ENCODE data around the gene CCL1.

CCL1 gene

DNA sequence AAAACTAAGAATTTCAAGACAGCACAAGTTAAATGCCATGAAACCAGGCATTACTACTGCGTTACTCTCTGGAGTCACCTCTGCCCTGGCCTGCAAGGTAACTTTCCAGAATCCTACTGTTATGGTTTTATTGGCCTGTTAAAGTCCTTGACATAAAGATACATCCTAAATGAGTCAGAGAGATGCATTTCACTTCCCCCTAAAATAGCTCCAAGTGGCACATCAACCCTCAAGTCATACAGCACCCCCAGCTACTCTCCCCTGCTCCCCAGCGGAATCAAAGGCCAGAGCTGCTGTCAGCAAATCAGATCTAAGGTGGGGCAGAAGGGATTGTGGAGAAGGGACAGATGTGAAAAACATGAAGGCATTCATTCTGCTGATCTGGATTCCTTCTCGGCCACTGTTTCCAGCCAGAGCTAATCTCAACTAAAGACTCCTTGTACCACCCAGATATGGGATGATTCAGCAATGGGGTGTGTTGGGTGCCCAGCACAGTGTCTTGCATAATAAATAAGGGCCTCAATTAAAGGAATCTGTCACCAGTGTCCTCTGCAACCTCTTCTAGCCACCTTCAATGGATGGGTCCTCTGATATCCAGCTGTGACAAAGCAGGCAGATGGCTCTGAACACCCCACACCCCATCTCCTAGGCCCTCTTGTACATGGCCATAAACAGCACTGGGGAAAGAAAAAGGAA lies 8.5 kb upstream of the CCL1 start:
- Mint-ChIP-seq H3K27me3 (peaks cover 12% of the 10 kb centered on the region), H3K27ac (no peak overlapping the region), H3K9me3 (no peaks in the 10 kb centered on the region), H3K4me1 (ENCODE audit: low read depth) (peaks cover 12% of the 10 kb centered on the region), H3K36me3 (ENCODE audit: low read depth) (no peaks in the 10 kb centered on the region), H3K4me3 (no peak overlapping the region)
- DNase-seq: no peak

DNA sequence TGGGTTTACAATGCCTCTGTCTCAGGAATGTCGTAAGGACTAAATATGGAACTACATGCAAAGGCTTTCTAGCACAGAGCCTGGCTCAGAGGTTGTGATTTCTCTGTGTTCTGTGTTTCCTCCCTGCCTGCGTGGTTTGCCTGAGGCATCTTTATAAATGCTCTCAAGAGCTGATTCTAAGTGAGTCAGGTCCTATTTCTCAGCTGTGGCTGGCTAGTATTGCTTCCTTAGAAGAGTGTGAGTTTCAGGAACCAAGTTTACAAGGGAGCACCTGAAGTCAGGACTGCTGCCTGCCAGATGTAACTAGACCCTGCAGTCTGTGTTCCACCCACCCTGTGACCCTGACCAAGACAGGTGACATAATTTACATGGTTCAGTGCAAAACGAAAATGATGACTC lies 8.0 kb upstream of the CCL1 start:
- Mint-ChIP-seq H3K4me3 (no peak overlapping the region), H3K36me3 (ENCODE audit: low read depth) (no peaks in the 10 kb centered on the region), H3K4me1 (ENCODE audit: low read depth) (peaks cover 15% of the 10 kb centered on the region), H3K27ac (no peak overlapping the region), H3K9me3 (no peaks in the 10 kb centered on the region), H3K27me3 (peaks cover 16% of the 10 kb centered on the region)
- DNase-seq: no peak

DNA sequence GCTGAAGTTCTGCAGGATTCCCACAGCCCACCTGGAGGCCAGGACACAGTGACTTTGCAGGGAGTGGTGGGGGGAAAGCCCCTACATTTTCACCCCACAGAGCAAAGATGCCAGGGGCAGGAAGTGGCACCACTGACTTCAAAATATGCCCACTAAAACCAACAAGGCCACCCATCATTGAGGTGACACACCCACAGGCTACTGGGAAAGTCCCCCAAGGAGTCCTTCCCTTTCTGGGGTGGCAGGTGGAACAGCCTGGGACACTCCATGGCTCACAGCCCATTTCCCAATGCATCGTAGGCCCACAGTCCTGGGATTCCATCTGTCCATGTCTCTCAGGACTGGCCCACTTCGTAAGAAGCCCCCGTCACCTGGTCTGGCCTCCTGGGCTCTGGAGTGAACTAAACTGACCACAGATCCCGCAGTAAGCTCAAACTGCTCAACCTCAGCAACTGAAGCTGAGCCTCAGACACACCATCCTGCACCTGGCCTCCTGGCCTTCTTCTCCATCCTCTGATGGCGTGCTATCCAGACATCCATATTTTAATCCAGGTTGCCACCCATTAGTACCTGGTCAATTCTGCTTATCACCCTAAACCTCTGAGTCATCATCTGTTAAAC lies 7.5 kb upstream of the CCL1 start:
- no peaks in the 10 kb centered on the region for H3K36me3 Mint-ChIP-seq (ENCODE audit: low read depth)
- H3K9me3 Mint-ChIP-seq: no peaks in the 10 kb centered on the region
- no peak overlapping the region for H3K27ac Mint-ChIP-seq

DNA sequence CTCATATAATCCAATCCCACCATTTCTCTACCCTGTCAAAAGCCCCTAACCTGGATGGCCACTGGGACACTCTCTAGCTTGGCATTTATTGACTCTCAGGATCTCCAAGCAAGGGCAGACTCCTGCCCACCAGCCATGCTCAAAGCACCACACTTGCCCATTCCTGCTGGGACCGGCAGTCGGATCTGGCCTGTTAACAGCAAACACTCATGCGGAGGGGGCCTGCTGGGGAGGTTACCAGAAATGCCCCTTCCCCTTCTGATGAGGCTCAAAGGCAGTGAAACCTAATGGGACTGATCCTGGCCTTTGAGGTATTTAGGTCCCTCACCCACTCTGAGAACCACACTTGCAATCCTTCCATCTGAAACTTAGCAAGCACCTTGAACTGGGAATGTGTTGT lies 6.5 kb upstream of the CCL1 start:
- Mint-ChIP-seq H3K27ac (no peak overlapping the region), H3K36me3 (ENCODE audit: low read depth) (no peaks in the 10 kb centered on the region), H3K9me3 (no peaks in the 10 kb centered on the region), H3K27me3 (peaks cover 18% of the 10 kb centered on the region), H3K4me3 (no peak overlapping the region), H3K4me1 (ENCODE audit: low read depth) (peaks cover 22% of the 10 kb centered on the region)
- no peak for DNase-seq

More for the DNA sequence above, 7.5 kb upstream of the CCL1 start:
- DNase-seq: no peak
- Mint-ChIP-seq H3K4me1 (ENCODE audit: low read depth) (peaks cover 18% of the 10 kb centered on the region), H3K4me3 (no peak overlapping the region), H3K27me3 (peaks cover 15% of the 10 kb centered on the region)

DNA sequence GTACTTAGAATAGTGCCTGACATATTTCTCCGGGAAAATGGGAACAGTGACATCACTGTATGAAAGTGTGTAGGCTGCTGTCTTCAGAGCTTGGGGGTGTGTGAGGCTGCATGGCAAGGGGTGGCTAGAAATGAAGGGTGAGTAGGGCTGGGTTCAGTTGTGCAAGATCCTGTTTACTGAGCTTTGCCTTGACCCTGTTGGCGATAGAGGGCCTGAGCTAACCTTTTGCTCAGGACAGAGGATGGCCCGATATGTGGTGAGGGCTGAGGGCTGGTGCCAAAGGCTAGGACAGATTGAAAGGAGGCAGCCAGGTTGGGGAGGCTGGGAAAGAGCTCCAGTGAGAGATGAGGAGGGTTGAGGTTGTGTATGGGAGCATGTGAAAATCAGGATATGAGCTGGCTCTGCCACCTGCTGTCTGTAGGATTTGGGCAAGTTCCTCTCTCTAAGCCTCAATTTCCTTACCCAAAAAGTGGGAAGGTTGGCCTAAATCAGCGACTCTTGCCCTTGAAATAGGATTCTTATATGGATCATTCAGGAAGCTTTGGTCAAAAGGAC lies 6.0 kb upstream of the CCL1 start:
- no peak overlapping the region for H3K27ac Mint-ChIP-seq
- no peak overlapping the region for H3K4me3 Mint-ChIP-seq

DNA sequence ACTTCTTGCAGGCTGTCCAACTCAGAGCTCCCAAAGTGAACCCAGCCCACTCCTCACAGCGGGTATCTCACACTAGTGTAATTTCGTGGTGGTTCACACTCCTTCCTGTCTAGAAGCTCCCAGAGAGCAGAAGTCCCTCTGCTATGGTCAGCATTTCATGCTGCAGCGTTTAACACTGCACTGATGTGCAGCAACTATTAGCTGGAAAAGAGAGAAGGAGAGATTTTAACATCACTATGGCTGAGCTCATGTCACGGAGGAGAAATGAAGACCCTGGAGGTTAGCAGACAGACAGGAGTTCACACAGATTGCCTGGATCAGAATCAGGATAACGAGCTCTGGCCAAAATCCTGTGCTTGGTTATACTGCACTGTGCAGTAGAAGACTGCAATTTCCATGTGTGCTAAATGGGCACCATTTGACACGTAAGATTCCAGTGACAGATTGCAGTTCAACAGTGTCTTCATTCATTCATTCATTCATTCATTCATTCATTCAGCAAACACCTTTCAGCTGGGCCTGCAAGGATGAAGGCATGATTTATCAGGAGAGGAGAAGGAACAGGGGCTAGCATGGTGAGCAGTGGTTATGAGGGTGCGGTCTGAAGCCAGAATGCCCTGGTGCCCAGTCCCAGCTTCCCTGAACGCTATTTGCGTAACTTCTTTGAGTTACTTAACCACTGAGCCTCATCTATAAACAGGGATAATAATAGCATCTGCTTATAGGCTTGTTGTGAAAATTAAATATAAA lies 5.3 kb upstream of the CCL1 start:
- Mint-ChIP-seq H3K36me3 (ENCODE audit: low read depth) (no peaks in the 10 kb centered on the region), H3K4me1 (ENCODE audit: low read depth) (peaks cover 22% of the 10 kb centered on the region), H3K4me3 (no peak overlapping the region), H3K9me3 (no peaks in the 10 kb centered on the region), H3K27ac (no peak overlapping the region), H3K27me3 (peaks cover 22% of the 10 kb centered on the region)
- no peak for DNase-seq

More for the DNA sequence above, 6.0 kb upstream of the CCL1 start:
- no peaks in the 10 kb centered on the region for H3K9me3 Mint-ChIP-seq
- no peak for DNase-seq
- peaks cover 22% of the 10 kb centered on the region for H3K4me1 Mint-ChIP-seq (ENCODE audit: low read depth)
- peaks cover 21% of the 10 kb centered on the region for H3K27me3 Mint-ChIP-seq
- H3K36me3 Mint-ChIP-seq (ENCODE audit: low read depth): no peaks in the 10 kb centered on the region

DNA sequence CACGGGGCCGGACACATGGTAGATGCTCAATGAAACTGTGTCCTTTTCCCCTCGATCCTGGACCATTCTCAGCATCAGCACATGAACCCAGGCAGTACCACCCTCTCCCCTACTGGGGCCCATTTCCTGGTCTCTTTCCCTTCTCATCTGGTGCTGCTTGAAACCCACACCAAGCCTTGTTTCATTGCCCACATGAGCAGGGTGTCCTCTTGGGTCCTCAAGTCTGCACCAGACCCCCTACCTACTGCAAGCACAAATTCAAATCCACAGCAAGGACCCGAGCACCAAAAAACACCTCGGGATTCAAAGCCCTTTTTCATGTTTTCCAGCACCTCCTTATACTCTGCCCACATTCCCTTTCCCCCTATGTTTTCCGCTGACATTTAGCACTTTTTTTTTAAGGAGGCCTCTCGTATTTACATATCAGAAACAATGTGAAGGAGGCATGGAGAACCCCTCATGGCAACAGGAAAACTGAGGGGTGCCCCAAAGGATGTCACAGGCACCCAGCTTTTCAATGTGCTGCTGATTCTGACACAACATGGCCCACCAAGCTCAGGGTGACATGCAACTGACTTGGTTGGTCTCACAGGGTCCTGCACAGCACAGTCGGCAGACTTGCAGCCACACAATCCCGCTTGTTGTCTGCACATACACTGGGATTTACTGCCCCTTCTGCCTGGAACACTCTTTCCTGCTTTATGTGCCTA lies 4.6 kb upstream of the CCL1 start:
- Mint-ChIP-seq H3K27ac (no peak overlapping the region), H3K36me3 (ENCODE audit: low read depth) (no peaks in the 10 kb centered on the region), H3K27me3 (peaks cover 29% of the 10 kb centered on the region), H3K4me1 (ENCODE audit: low read depth) (peaks cover 22% of the 10 kb centered on the region), H3K9me3 (no peaks in the 10 kb centered on the region), H3K4me3 (no peak overlapping the region)
- DNase-seq: no peak

DNA sequence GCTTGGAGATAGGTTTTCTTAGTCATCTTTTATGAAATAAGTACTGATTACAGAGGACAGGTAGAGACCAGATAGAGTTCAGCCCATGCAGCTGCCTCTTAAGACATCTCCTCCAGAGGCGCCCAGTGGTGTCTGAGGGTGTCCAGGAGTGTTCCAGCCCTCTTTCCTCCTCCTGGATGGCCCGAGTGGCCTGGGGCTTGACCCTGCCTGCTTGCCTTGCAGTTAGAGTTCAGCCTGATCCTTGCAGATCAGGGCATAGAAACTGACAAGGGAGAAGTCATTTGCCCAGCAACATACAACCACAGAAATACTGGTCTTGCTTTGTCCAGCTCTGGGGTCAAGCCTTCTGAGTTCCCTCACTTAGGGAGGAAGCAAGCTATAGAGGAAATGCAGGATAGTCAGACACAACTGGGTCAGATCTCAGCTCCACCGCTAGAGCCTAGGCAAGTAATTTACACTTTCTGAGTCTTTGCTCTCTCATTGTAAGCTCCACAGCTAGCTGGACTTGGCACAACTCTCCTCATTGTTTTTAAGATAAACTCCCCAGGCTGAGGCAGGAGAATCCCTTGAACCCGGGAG lies 3.6 kb upstream of the CCL1 start:
- Mint-ChIP-seq H3K4me1 (ENCODE audit: low read depth) (peaks cover 22% of the 10 kb centered on the region), H3K27me3 (peaks cover 39% of the 10 kb centered on the region), H3K4me3 (no peak overlapping the region), H3K36me3 (ENCODE audit: low read depth) (no peaks in the 10 kb centered on the region), H3K9me3 (no peaks in the 10 kb centered on the region), H3K27ac (no peak overlapping the region)
- no peak for DNase-seq

DNA sequence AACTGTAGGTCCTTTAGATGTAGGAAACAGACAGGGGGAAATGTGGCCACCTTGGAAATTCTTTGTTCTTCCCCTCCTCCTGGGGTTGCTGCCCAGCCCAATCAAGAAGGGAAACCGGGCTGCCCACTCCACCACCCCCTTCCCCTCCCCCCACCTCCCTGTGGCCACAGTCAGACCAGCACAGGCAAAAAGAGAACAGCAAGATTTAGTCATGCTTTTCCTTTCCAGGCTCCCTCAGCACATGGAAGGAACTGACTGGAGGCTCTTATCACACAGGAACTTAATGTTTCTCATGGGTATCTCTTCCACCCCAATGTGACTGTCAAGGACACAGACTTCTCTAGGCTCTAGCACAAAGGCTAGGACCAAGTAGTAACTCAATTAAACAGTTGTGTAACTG lies 3.0 kb upstream of the CCL1 start:
- DNase-seq: no peak
- Mint-ChIP-seq H3K9me3 (no peaks in the 10 kb centered on the region), H3K27me3 (peaks cover 40% of the 10 kb centered on the region), H3K4me1 (ENCODE audit: low read depth) (peaks cover 16% of the 10 kb centered on the region), H3K4me3 (no peak overlapping the region), H3K27ac (no peak overlapping the region), H3K36me3 (ENCODE audit: low read depth) (no peaks in the 10 kb centered on the region)

DNA sequence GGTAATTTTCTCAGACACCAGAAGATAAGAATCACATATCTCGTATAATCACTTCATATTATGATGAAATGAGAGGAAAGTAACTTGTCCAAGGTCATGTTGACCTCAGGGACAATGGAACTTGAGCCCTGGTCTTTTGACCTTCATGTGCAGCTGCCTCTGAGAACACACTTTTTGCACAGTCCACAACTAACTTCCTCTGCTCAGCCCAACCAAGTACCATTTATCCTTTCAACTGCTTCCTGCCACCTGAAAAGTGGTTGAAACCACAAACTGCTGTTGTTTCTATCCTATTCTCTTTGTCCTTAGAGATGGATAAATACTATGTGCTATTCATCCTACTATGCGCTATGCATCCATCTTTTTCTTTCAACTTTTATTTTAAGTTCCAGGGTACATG lies 2.3 kb upstream of the CCL1 start:
- no peak for DNase-seq
- no peaks in the 10 kb centered on the region for H3K36me3 Mint-ChIP-seq (ENCODE audit: low read depth)
- H3K27me3 Mint-ChIP-seq: peaks cover 40% of the 10 kb centered on the region
- H3K4me3 Mint-ChIP-seq: no peak overlapping the region
- H3K27ac Mint-ChIP-seq: no peak overlapping the region
- H3K4me1 Mint-ChIP-seq (ENCODE audit: low read depth): peaks cover 10% of the 10 kb centered on the region
- H3K9me3 Mint-ChIP-seq: no peaks in the 10 kb centered on the region

DNA sequence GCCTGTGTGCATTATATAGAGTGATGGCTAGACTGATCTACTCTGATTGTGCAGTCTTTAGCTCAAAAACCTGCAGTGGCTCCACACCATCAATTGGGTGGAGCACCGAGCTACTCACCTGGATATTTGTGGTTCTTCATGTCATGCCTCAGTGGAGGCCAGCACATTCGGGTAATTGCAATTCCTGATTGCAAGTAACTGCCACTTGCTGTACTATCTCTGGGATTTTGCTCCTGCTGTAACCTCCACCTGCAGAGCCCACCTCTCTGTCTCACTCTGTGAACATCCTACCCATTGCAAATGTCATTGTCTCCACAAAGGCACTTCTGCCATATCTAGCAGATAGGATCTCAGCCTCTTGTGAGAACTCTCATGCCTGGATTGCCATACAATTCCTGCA lies 1.7 kb upstream of the CCL1 start:
- H3K36me3 Mint-ChIP-seq (ENCODE audit: low read depth): no peaks in the 10 kb centered on the region
- no peaks in the 10 kb centered on the region for H3K9me3 Mint-ChIP-seq
- no peak for DNase-seq
- H3K27ac Mint-ChIP-seq: no peak overlapping the region
- H3K4me1 Mint-ChIP-seq (ENCODE audit: low read depth): peaks cover 10% of the 10 kb centered on the region
- peaks cover 40% of the 10 kb centered on the region for H3K27me3 Mint-ChIP-seq
- H3K4me3 Mint-ChIP-seq: no peak overlapping the region

DNA sequence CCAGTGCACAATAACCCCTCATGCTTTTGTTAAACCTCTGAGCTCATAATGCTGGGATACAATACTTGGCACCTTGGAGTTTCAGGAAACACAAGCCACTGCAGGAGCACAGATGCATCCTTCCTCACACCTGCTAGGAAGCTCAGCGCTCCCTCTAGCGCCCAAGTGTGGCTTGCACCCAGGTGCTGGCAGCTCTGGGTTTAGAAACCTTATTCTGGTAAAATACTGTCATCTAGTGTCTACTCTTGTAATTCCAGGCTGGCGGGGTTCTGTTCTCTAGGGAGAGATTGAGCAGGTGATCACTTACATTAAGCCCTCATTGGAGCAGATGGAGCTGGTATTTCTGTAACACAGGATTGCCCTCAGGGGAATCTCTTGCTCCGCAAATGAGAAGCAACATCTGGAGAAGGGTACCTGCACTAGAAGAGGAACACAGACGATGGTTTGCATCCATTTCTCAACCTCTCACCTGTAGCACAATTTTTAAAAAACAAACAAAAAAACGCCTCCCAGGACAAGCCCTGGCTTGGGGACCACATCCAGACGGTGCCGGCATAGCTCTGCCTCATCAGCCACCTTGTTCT lies 1.5 kb downstream of the CCL1 start:
- Mint-ChIP-seq H3K27me3 (peaks cover 47% of the 10 kb centered on the region), H3K36me3 (ENCODE audit: low read depth) (no peaks in the 10 kb centered on the region), H3K4me1 (ENCODE audit: low read depth) (peaks cover 10% of the 10 kb centered on the region), H3K9me3 (no peaks in the 10 kb centered on the region), H3K27ac (no peak overlapping the region), H3K4me3 (no peak overlapping the region)
- DNase-seq: peak; percentile 80

DNA sequence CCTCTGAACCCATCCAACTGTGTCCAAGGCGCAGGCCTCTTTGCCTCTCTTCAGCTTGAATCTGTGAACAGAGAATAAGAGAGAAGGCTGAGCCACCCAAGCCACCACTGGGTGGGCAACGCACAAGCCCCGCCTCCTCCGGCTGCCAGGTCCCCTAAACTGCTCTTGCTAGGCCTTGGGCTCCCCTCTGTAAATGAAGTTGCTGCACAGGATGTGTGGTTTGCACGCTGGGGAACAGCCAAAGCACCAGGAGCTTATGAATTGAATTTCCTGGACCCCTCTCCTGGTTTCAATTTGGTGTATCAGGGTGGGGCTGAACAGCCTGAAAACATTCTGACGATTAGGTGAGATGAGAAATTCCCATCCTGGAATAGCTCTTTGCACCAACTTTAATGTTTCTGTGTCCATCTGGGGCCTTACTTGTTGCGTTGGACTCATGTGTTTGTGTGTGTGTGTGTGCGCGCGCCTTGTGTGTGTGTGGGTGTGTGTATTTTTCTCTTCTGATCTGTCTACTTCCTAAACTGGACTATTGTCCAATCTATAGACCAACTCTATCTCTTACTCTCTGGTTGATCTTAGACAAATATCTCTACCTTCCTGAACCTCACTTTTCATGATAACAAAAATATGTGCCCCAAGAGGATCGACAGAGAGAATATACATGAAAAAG lies 2.3 kb downstream of the CCL1 start:
- H3K4me1 Mint-ChIP-seq (ENCODE audit: low read depth): peaks cover 7% of the 10 kb centered on the region
- H3K4me3 Mint-ChIP-seq: no peak overlapping the region
- H3K27me3 Mint-ChIP-seq: peaks cover 47% of the 10 kb centered on the region
- no peaks in the 10 kb centered on the region for H3K36me3 Mint-ChIP-seq (ENCODE audit: low read depth)
- no peaks in the 10 kb centered on the region for H3K9me3 Mint-ChIP-seq
- DNase-seq: no peak
- H3K27ac Mint-ChIP-seq: no peak overlapping the region

Data from activated T-cell treated with anti-CD3 and anti-CD28 coated beads, Interleukin-2, amount 50 U/mL, for 24 hours (primary cell).